OCI-LY1 (cell line): ENCODE data around the gene CFAP46.

ENCODE experiments used
- H2AFZ ChIP-seq: fragments of 200-600 bp; sonication (generic), shearing (Covaris generic); 2 replicates; pipeline ENCODE4 v1.6.0; 2014; ENCODE audit warnings: antibody characterized with exemption, mild to moderate bottlenecking, low read length
- H3F3A ChIP-seq: fragments of 200-600 bp; sonication (generic), shearing (Covaris generic); 2 replicates; pipeline ENCODE4 v1.6.0; 2014; ENCODE audit warnings: mild to moderate bottlenecking, antibody characterized with exemption, low read length, moderate library complexity; ENCODE audit not compliant: insufficient read depth
- H3K27ac ChIP-seq: fragments of 200-600 bp; sonication (generic); 2 replicates; pipeline ENCODE4 v1.5.1; 2014; ENCODE audit warnings: low read length, mixed run types, mild to moderate bottlenecking, low read depth; ENCODE audit not compliant: poor library complexity, severe bottlenecking
- H3K27me3 ChIP-seq: fragments of 200-600 bp; sonication (generic); 2 replicates; pipeline ENCODE4 v1.6.0; 2014; ENCODE audit warnings: antibody characterized with exemption, mild to moderate bottlenecking, low read length, moderate library complexity; ENCODE audit not compliant: insufficient read depth
- H3K36me3 ChIP-seq: fragments of 200-600 bp; sonication (generic); 2 replicates; pipeline ENCODE4 v1.6.1; 2014; ENCODE audit warnings: mild to moderate bottlenecking, antibody characterized with exemption, low read length, moderate library complexity, mixed read lengths; ENCODE audit not compliant: insufficient read depth
- H3K4me1 ChIP-seq: fragments of 200-600 bp; sonication (generic); 2 replicates; pipeline ENCODE4 v1.5.1; 2014; ENCODE audit warnings: mild to moderate bottlenecking, low read length, moderate library complexity; ENCODE audit not compliant: insufficient read depth, severe bottlenecking
- H3K4me2 ChIP-seq: fragments of 200-600 bp; sonication (generic), shearing (Covaris generic); 2 replicates; pipeline ENCODE4 v1.6.1; 2014; ENCODE audit warnings: low read length
- H3K4me3 ChIP-seq: fragments of 200-600 bp; sonication (generic); 2 replicates; pipeline ENCODE4 v1.5.1; 2014; ENCODE audit warnings: low read length, low read depth, mild to moderate bottlenecking, mixed read lengths; ENCODE audit not compliant: poor library complexity, severe bottlenecking
- H3K79me2 ChIP-seq: fragments of 200-600 bp; shearing (Covaris generic); 2 replicates; pipeline ENCODE4 v1.6.1; 2016; ENCODE audit warnings: mixed run types, low read length, mixed read lengths; ENCODE audit not compliant: insufficient read depth
- H3K9ac ChIP-seq: fragments of 200-600 bp; sonication (generic), shearing (Covaris generic); 2 replicates; pipeline ENCODE4 v1.6.1; 2014; ENCODE audit warnings: mild to moderate bottlenecking, low read length, mixed read lengths
- H3K9me2 ChIP-seq: fragments of 200-600 bp; sonication (generic), shearing (Covaris generic); 2 replicates; pipeline ENCODE4 v1.6.1; 2014; ENCODE audit warnings: low read depth, mild to moderate bottlenecking, low read length, mixed read lengths
- H3K9me3 ChIP-seq: fragments of 200-600 bp; shearing (Covaris generic); 2 replicates; pipeline ENCODE4 v1.6.1; 2014; ENCODE audit warnings: low read length, mixed read lengths
- H4K20me1 ChIP-seq: fragments of 200-600 bp; sonication (generic), shearing (Covaris generic); 2 replicates; pipeline ENCODE4 v1.6.0; 2016; ENCODE audit warnings: mild to moderate bottlenecking, low read length; ENCODE audit not compliant: insufficient read depth
- EZH2 ChIP-seq: fragments of 200-600 bp; sonication (generic), shearing (Covaris generic); IDR thresholded peaks from 2 replicates; pipeline ENCODE4 v1.8.0; 2017; ENCODE audit warnings: borderline replicate concordance, mixed run types, mild to moderate bottlenecking, antibody characterized with exemption, low read length, moderate library complexity, mixed read lengths
- TF ChIP-seq, protein P1 (sequence below): fragments of 200-600 bp; sonication (generic), shearing (Covaris generic); IDR thresholded peaks from 2 replicates; pipeline ENCODE4 v1.5.1; 2017; ENCODE audit warnings: mild to moderate bottlenecking, antibody characterized with exemption, low read length, moderate library complexity, mixed read lengths

The CFAP46 gene

DNA sequence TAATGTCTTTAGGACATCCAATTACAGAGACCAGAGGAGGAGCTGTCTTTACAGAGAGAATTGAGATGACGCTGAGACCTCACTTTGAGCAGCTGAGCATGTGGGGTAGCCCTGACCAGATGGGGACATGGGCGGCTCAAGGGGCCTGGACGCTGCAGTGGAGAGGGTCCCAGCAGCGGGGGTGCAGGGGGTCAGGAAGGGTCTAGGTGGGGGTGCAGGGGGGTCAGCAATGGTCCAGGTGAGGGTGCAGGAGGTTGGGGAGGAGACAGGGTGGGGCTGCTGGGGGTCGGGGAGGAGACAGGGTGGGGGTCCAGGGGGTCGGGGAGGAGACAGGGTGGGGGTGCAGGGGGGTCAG lies 43.2 kb upstream of the CFAP46 start:
- H4K20me1 ChIP-seq = no peaks in the 10 kb centered on the region
- TF ChIP-seq, protein P1, sequence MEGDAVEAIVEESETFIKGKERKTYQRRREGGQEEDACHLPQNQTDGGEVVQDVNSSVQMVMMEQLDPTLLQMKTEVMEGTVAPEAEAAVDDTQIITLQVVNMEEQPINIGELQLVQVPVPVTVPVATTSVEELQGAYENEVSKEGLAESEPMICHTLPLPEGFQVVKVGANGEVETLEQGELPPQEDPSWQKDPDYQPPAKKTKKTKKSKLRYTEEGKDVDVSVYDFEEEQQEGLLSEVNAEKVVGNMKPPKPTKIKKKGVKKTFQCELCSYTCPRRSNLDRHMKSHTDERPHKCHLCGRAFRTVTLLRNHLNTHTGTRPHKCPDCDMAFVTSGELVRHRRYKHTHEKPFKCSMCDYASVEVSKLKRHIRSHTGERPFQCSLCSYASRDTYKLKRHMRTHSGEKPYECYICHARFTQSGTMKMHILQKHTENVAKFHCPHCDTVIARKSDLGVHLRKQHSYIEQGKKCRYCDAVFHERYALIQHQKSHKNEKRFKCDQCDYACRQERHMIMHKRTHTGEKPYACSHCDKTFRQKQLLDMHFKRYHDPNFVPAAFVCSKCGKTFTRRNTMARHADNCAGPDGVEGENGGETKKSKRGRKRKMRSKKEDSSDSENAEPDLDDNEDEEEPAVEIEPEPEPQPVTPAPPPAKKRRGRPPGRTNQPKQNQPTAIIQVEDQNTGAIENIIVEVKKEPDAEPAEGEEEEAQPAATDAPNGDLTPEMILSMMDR = no peak
- no peak for TF ChIP-seq EZH2

DNA sequence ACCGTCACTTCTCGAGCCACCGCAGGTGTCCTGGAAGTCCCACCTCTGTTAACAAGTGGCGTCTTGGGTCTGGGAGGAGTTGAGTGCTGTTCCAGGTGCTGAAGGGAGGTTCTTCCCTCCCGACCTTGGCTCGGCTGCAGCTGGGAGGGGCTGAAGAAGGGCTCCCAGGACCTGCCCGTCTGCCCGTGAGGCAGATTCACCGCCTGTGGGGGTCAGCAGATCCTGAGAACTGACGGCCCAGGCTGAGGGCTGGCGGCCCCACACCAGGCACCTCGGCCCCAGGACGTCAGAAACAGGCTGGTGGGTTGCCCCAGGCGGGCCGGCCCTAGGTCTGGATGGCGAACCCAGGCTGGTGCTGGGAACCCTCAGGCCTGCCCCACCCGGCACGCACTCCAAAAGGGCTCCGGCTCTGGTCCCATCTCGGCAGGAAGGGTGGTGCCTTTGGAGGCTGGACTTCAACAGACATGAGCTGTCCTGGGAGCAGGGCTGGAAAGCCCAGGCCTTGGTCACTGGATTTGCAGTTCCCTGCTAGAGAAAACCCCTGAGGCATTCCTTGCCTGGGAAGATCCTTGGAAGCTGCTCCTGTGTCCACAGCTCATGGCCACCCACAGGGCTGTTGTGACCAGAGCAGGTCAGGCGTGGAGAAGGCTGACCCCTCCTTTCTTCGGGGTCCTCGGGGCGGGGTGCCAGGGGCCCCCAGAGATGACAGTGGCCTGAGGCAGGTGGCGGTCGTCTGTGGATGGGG lies 42.6 kb upstream of the CFAP46 start:
- H3K4me1 ChIP-seq = no peaks in the 10 kb centered on the region
- H3K27ac ChIP-seq = no peak overlapping the region
- H3K36me3 ChIP-seq = no peaks in the 10 kb centered on the region
- no peak overlapping the region for H3K4me3 ChIP-seq
- no peaks in the 10 kb centered on the region for H3K9me2 ChIP-seq
- no peaks in the 10 kb centered on the region for H3F3A ChIP-seq
- no peaks in the 10 kb centered on the region for H3K27me3 ChIP-seq
- H3K4me2 ChIP-seq = no peak overlapping the region
- H3K9me3 ChIP-seq = no peaks in the 10 kb centered on the region
- H3K9ac ChIP-seq = no peak overlapping the region
- no peaks in the 10 kb centered on the region for H3K79me2 ChIP-seq
- no peak for TF ChIP-seq EZH2
- TF ChIP-seq, protein P1 = no peak
- H4K20me1 ChIP-seq = no peaks in the 10 kb centered on the region
- H2AFZ ChIP-seq = no peak overlapping the region

More for the DNA sequence above, 43.2 kb upstream of the CFAP46 start:
- H3K9me2 ChIP-seq = no peaks in the 10 kb centered on the region
- no peak overlapping the region for H3K4me2 ChIP-seq
- H2AFZ ChIP-seq = no peak overlapping the region
- no peaks in the 10 kb centered on the region for H3K4me1 ChIP-seq
- no peak overlapping the region for H3K27ac ChIP-seq
- no peaks in the 10 kb centered on the region for H3K36me3 ChIP-seq
- H3K9ac ChIP-seq = no peak overlapping the region
- no peaks in the 10 kb centered on the region for H3K27me3 ChIP-seq
- no peaks in the 10 kb centered on the region for H3K9me3 ChIP-seq
- H3K79me2 ChIP-seq = no peaks in the 10 kb centered on the region
- H3F3A ChIP-seq = no peaks in the 10 kb centered on the region
- no peak overlapping the region for H3K4me3 ChIP-seq

GRCh38 chr10:132984008-132984295 lies 41.6 kb upstream of the CFAP46 start:
- H3K4me1 ChIP-seq = no peaks in the 10 kb centered on the region
- H3K9me3 ChIP-seq = no peaks in the 10 kb centered on the region
- no peak overlapping the region for H3K9ac ChIP-seq
- no peak overlapping the region for H3K4me2 ChIP-seq
- H3K27ac ChIP-seq = no peak overlapping the region
- H3F3A ChIP-seq = no peaks in the 10 kb centered on the region
- no peaks in the 10 kb centered on the region for H4K20me1 ChIP-seq
- no peaks in the 10 kb centered on the region for H3K79me2 ChIP-seq
- no peaks in the 10 kb centered on the region for H3K27me3 ChIP-seq
- TF ChIP-seq, protein P1 = no peak
- TF ChIP-seq EZH2 = no peak
- no peak overlapping the region for H3K4me3 ChIP-seq
- H3K36me3 ChIP-seq = no peaks in the 10 kb centered on the region
- H3K9me2 ChIP-seq = no peaks in the 10 kb centered on the region
- H2AFZ ChIP-seq = no peak overlapping the region
